ENCODE measurements around the gene LRP11. TPM values are rescaled to one million over a fixed set of nuclear protein-coding genes. Genes with fewer than 3 reads are reported as not detected.

Gene LRP11
- total RNA-seq, 2 experiments from 2014 or later = 1.5 TPM

DNA sequence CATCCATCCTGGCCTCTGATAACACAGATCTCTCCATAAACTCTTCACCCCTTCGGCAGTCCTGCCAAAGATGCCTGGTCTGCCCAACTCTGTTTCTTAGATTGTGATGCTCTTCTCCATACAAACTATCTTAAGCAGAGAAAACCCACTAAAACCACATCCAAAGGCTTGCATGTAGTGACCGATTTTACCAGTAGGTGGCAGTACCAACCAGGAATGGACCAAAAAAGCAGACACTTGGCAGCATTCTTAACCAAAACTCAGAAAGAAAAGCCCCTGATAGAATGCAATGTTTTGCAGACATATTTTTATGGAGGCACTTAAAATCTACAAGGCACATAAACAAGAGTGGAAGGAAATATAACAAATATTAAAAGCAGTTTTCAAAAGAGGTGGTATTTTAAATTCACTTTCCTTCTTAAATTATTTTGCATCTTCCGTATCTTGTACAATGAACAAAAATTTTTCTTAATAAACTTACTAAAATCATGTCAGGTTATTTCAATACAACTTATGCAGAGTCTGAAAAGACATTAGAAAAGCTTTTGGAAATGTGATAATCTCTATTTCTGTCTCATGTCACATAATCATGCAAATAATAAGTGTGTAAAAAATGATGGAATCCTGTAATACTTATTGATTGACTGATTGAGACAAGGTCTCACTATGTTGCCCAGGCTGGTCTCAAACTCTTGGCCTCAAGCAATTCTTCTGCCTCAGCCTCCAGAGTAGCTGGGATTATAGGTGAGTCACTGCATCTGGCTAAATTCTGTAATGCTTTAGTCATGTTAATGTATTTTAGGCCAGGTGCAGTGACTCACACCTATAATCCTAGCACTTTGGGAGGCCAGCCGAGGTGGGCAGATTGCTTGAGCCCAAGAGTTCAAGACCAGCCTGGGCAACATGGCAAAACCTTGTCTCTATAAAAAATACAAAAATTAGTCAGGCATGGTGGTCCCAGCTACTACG is 29.4 kb downstream of the LRP11 start:
- no peaks in the 10 kb centered on the region for H4K20me1 ChIP-seq (ENCODE audit: insufficient read depth, low read length)
- ChIA-PET POLR2A (interaction anchor here (0.7 kb wide), 2 partner anchors 311 to 1615 kb away, joined by 3 read pairs; no protein-coding TSS in a partner anchor), CTCF (ENCODE audit: unreplicated experiment) (interaction anchor here (1.1 kb wide), 1 partner anchor 90 kb away, joined by 4 read pairs; no protein-coding TSS in a partner anchor)
- no peak overlapping the region for H3K4me2 ChIP-seq (ENCODE audit: low read length)
- no peaks in the 10 kb centered on the region for H3K79me2 ChIP-seq (ENCODE audit: insufficient read depth, low read depth, low read length)
- H3K9me3 ChIP-seq (ENCODE audit: low read length) = no peaks in the 10 kb centered on the region
- intact Hi-C loops (cut with micrococcal nuclease; ENCODE audit: unreplicated experiment) = loop anchor here (1.0 to 2.0 kb wide), 2 partner anchors 30 to 92 kb away; partner anchors contain the start of gene LRP11
- H2AFZ ChIP-seq (ENCODE audit: low read length) = peak overlapping the region; percentile 77; the same call in 1 of the 2 replicates
- peak; percentile 69 for DNase-seq (ENCODE audit: low spot score)
- H3K4me1 ChIP-seq (ENCODE audit: insufficient read depth, low read length, poor library complexity, severe bottlenecking) = peaks cover 9% of the 10 kb centered on the region
- TF ChIP-seq EZH2phosphoT487 (IDR thresholded peaks at IDR 0.05; ENCODE audit: borderline replicate concordance, low read depth, low read length) = no peak
- TF ChIP-seq, protein P1, sequence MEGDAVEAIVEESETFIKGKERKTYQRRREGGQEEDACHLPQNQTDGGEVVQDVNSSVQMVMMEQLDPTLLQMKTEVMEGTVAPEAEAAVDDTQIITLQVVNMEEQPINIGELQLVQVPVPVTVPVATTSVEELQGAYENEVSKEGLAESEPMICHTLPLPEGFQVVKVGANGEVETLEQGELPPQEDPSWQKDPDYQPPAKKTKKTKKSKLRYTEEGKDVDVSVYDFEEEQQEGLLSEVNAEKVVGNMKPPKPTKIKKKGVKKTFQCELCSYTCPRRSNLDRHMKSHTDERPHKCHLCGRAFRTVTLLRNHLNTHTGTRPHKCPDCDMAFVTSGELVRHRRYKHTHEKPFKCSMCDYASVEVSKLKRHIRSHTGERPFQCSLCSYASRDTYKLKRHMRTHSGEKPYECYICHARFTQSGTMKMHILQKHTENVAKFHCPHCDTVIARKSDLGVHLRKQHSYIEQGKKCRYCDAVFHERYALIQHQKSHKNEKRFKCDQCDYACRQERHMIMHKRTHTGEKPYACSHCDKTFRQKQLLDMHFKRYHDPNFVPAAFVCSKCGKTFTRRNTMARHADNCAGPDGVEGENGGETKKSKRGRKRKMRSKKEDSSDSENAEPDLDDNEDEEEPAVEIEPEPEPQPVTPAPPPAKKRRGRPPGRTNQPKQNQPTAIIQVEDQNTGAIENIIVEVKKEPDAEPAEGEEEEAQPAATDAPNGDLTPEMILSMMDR (conservative IDR thresholded peaks at IDR 0.05; ENCODE audit: low read length) = peak; percentile 99
- no TSS peak for BruUV-seq (replicated peaks)
- no peak overlapping the region for H3K4me3 ChIP-seq (ENCODE audit: low read depth, low read length, poor library complexity, severe bottlenecking)
- no peaks in the 10 kb centered on the region for H3K9me2 ChIP-seq (ENCODE audit: insufficient read depth, low read length)
- H3K27ac ChIP-seq (ENCODE audit: low read depth, low read length, poor library complexity, severe bottlenecking) = no peak overlapping the region
- no peaks in the 10 kb centered on the region for H3K36me3 ChIP-seq (ENCODE audit: insufficient read depth, low read length)

GRCh38 chr6:149833651-149834050 is 30.5 kb downstream of the LRP11 start:
- Histone ChIP-seq H3K79me2 (ENCODE audit: insufficient read depth, low read depth, low read length) (no peaks in the 10 kb centered on the region), H3K4me3 (ENCODE audit: low read depth, low read length, poor library complexity, severe bottlenecking) (no peak overlapping the region), H3K9me3 (ENCODE audit: low read length) (no peaks in the 10 kb centered on the region), H3K27ac (ENCODE audit: low read depth, low read length, poor library complexity, severe bottlenecking) (no peak overlapping the region), H3K4me1 (ENCODE audit: insufficient read depth, low read length, poor library complexity, severe bottlenecking) (peaks cover 9% of the 10 kb centered on the region), H3K4me2 (ENCODE audit: low read length) (no peak overlapping the region), H3K9me2 (ENCODE audit: insufficient read depth, low read length) (no peaks in the 10 kb centered on the region), H3K36me3 (ENCODE audit: insufficient read depth, low read length) (no peaks in the 10 kb centered on the region), H4K20me1 (ENCODE audit: insufficient read depth, low read length) (no peaks in the 10 kb centered on the region), H2AFZ (ENCODE audit: low read length) (peak overlapping the region; percentile 77; the same call in 1 of the 2 replicates)
- intact Hi-C loops (cut with micrococcal nuclease; ENCODE audit: unreplicated experiment) = loop anchor here (1.0 to 2.0 kb wide), 2 partner anchors 31 to 93 kb away; partner anchors contain the start of gene LRP11
- DNase-seq (ENCODE audit: low spot score) = peak; percentile 26
- no peak for TF ChIP-seq EZH2phosphoT487 (IDR thresholded peaks at IDR 0.05; ENCODE audit: borderline replicate concordance, low read depth, low read length)
- TF ChIP-seq, protein P1 (conservative IDR thresholded peaks at IDR 0.05; ENCODE audit: low read length) = peak; percentile 55
- ChIA-PET POLR2A (interaction anchor here (0.7 kb wide), 2 partner anchors 310 to 1616 kb away, joined by 3 read pairs; no protein-coding TSS in a partner anchor), CTCF (ENCODE audit: unreplicated experiment) (no interaction called here)
- no TSS peak for BruUV-seq (replicated peaks)

Measured in OCI-LY7 (cell line).